ENCODE results near the gene ZNF3. TPM values are rescaled to one million over a fixed set of nuclear protein-coding genes. Genes with fewer than 3 reads are reported as not detected.

ZNF3 gene
- total and polyA plus RNA-seq, 9 of the 15 experiments (the other 6 are each of a cell fraction or from before 2014, with no cell fraction given) = 30.0 to 64.9 (median 51.5) TPM

DNA sequence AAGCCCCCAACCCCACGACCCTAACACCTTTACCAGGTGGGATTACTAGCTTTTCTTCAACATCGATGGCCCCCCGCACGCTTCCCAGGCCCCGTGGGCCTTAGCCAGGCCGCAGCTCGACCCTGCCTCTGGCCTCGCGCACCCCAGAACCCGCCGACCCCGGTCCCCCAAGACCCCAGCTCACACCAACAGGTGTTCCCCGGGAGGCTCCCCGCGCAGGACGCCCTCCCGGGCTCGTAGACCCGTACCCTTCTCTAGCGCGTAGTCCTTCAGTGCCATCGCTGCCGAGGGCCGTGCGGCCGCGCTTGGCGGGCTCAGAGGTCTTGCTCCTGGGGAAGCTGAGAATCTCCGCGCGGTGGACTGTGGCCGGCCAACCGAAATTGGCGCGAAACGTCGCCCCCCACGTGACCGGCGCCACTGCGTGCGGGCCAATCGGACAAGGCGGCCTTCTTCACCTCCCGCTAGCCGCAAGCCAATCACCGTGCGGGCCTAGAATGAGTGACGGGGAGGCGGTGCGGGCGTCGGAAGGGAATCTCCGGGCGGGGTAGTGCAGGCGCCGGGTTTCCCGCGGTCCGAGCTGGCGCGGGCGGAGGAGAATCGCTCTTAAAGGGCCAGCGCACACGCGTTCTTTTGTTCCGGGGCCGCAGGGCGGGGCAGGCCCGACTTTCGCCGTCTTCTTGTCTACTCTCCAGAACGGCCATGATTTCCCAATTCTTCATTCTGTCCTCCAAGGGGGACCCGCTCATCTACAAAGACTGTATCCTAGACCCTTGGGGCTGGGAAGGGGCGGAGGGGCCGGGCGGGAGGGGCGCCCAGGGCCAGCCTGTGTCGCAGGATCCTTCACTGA lies 19.7 kb upstream of the ZNF3 start, which contains the start of the genes AP4M1 and MCM7 (continued):
- 0 out of 2 replicates have a peak, but pooled peaks have one; percentile 25 for TF ChIP-seq LEF1 (IDR thresholded peaks at IDR 0.05)
- no peak for TF ChIP-seq MECOM (CRISPR knock-in tag; IDR thresholded peaks at IDR 0.05)
- no peak for TF ChIP-seq CAMTA2 (CRISPR knock-in tag; conservative IDR thresholded peaks at IDR 0.05)
- no peak for TF ChIP-seq ZNF3 (CRISPR knock-in tag; IDR thresholded peaks at IDR 0.05)
- no peak for TF ChIP-seq SMARCC2 (IDR thresholded peaks at IDR 0.05; ENCODE audit: low read depth)
- TF ChIP-seq, protein P1, sequence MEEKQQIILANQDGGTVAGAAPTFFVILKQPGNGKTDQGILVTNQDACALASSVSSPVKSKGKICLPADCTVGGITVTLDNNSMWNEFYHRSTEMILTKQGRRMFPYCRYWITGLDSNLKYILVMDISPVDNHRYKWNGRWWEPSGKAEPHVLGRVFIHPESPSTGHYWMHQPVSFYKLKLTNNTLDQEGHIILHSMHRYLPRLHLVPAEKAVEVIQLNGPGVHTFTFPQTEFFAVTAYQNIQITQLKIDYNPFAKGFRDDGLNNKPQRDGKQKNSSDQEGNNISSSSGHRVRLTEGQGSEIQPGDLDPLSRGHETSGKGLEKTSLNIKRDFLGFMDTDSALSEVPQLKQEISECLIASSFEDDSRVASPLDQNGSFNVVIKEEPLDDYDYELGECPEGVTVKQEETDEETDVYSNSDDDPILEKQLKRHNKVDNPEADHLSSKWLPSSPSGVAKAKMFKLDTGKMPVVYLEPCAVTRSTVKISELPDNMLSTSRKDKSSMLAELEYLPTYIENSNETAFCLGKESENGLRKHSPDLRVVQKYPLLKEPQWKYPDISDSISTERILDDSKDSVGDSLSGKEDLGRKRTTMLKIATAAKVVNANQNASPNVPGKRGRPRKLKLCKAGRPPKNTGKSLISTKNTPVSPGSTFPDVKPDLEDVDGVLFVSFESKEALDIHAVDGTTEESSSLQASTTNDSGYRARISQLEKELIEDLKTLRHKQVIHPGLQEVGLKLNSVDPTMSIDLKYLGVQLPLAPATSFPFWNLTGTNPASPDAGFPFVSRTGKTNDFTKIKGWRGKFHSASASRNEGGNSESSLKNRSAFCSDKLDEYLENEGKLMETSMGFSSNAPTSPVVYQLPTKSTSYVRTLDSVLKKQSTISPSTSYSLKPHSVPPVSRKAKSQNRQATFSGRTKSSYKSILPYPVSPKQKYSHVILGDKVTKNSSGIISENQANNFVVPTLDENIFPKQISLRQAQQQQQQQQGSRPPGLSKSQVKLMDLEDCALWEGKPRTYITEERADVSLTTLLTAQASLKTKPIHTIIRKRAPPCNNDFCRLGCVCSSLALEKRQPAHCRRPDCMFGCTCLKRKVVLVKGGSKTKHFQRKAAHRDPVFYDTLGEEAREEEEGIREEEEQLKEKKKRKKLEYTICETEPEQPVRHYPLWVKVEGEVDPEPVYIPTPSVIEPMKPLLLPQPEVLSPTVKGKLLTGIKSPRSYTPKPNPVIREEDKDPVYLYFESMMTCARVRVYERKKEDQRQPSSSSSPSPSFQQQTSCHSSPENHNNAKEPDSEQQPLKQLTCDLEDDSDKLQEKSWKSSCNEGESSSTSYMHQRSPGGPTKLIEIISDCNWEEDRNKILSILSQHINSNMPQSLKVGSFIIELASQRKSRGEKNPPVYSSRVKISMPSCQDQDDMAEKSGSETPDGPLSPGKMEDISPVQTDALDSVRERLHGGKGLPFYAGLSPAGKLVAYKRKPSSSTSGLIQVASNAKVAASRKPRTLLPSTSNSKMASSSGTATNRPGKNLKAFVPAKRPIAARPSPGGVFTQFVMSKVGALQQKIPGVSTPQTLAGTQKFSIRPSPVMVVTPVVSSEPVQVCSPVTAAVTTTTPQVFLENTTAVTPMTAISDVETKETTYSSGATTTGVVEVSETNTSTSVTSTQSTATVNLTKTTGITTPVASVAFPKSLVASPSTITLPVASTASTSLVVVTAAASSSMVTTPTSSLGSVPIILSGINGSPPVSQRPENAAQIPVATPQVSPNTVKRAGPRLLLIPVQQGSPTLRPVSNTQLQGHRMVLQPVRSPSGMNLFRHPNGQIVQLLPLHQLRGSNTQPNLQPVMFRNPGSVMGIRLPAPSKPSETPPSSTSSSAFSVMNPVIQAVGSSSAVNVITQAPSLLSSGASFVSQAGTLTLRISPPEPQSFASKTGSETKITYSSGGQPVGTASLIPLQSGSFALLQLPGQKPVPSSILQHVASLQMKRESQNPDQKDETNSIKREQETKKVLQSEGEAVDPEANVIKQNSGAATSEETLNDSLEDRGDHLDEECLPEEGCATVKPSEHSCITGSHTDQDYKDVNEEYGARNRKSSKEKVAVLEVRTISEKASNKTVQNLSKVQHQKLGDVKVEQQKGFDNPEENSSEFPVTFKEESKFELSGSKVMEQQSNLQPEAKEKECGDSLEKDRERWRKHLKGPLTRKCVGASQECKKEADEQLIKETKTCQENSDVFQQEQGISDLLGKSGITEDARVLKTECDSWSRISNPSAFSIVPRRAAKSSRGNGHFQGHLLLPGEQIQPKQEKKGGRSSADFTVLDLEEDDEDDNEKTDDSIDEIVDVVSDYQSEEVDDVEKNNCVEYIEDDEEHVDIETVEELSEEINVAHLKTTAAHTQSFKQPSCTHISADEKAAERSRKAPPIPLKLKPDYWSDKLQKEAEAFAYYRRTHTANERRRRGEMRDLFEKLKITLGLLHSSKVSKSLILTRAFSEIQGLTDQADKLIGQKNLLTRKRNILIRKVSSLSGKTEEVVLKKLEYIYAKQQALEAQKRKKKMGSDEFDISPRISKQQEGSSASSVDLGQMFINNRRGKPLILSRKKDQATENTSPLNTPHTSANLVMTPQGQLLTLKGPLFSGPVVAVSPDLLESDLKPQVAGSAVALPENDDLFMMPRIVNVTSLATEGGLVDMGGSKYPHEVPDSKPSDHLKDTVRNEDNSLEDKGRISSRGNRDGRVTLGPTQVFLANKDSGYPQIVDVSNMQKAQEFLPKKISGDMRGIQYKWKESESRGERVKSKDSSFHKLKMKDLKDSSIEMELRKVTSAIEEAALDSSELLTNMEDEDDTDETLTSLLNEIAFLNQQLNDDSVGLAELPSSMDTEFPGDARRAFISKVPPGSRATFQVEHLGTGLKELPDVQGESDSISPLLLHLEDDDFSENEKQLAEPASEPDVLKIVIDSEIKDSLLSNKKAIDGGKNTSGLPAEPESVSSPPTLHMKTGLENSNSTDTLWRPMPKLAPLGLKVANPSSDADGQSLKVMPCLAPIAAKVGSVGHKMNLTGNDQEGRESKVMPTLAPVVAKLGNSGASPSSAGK (IDR thresholded peaks at IDR 0.05) = peak; percentile 96
- no peak for TF ChIP-seq ILK (tag; IDR thresholded peaks at IDR 0.05; ENCODE audit: borderline replicate concordance, low read depth)
- no peak for TF ChIP-seq ZNF316 (IDR thresholded peaks at IDR 0.05)
- peak; percentile 79 for TF ChIP-seq ZNF583 (CRISPR knock-in tag; IDR thresholded peaks at IDR 0.05)
- peak; percentile 89 for TF ChIP-seq TAF9B (IDR thresholded peaks at IDR 0.05; ENCODE audit: partially characterized antibody)
- TF ChIP-seq, protein P2, sequence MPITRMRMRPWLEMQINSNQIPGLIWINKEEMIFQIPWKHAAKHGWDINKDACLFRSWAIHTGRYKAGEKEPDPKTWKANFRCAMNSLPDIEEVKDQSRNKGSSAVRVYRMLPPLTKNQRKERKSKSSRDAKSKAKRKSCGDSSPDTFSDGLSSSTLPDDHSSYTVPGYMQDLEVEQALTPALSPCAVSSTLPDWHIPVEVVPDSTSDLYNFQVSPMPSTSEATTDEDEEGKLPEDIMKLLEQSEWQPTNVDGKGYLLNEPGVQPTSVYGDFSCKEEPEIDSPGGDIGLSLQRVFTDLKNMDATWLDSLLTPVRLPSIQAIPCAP (CRISPR knock-in tag; IDR thresholded peaks at IDR 0.05; ENCODE audit: borderline replicate concordance) = no peak
- peak in 1 of 2 experiments; percentile 59; a peak in 2 of 4 replicates for TF ChIP-seq TRIM24 (IDR thresholded peaks at IDR 0.05)
- 0 out of 2 replicates have a peak, but pooled peaks have one; percentile 11 for TF ChIP-seq RNF219 (CRISPR knock-in tag; IDR thresholded peaks at IDR 0.05)
